Measurements from ENCODE around the gene RCL1.

GRCh38 chr9:4890242-4890641 lies 97.5 kb downstream of the RCL1 start:
- TF ChIP-seq CENPT (CRISPR knock-in tag; IDR thresholded peaks at IDR 0.05; ENCODE audit: low read depth) (no peak), TCF12 (IDR thresholded peaks at IDR 0.05) (no peak), TCF12 (CRISPR knock-in tag; IDR thresholded peaks at IDR 0.05) (no peak), CTCF (CRISPR knock-in tag; IDR thresholded peaks at IDR 0.05) (no peak), PATZ1 (CRISPR knock-in tag; IDR thresholded peaks at IDR 0.05) (no peak), POLR2A (IDR thresholded peaks at IDR 0.05; ENCODE audit: insufficient read depth in 1 of 2, low read depth in 2 of 2, low read length in 2 of 2) (no peak), IKZF1 (IDR thresholded peaks at IDR 0.05) (no peak), BHLHE40 (IDR thresholded peaks at IDR 0.05; ENCODE audit: low read length) (no peak)

Measured in HepG2 (cell line).